ENCODE data around the gene PIGL.

The PIGL gene

DNA sequence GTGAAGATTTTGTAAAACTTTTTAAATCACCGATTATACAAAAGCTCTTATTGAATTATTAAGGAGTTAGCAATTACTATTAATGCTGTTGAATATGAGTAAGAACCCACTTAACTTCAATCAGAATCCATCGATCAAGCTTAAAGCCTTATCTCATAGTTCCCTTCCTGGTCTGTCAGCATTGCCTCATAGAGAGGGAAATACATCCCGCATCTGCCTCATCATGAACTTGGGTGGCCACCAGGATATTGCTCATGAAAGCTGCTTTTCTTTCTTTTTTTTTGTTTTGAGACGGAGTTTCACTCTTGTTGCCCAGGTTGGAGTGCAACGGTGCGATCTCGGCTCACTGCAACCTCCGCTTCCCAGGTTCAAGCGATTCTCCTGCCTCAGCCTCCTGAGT is 66.7 kb downstream of the PIGL start:
- H3K4me3 ChIP-seq (ENCODE audit: low read depth, low read length) = no peak overlapping the region
- TF ChIP-seq, protein P1, sequence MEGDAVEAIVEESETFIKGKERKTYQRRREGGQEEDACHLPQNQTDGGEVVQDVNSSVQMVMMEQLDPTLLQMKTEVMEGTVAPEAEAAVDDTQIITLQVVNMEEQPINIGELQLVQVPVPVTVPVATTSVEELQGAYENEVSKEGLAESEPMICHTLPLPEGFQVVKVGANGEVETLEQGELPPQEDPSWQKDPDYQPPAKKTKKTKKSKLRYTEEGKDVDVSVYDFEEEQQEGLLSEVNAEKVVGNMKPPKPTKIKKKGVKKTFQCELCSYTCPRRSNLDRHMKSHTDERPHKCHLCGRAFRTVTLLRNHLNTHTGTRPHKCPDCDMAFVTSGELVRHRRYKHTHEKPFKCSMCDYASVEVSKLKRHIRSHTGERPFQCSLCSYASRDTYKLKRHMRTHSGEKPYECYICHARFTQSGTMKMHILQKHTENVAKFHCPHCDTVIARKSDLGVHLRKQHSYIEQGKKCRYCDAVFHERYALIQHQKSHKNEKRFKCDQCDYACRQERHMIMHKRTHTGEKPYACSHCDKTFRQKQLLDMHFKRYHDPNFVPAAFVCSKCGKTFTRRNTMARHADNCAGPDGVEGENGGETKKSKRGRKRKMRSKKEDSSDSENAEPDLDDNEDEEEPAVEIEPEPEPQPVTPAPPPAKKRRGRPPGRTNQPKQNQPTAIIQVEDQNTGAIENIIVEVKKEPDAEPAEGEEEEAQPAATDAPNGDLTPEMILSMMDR (IDR thresholded peaks at IDR 0.05; ENCODE audit: low read depth, low read length) = no peak
- no peak overlapping the region for H3K27ac ChIP-seq
- DNase-seq = no peak
- H3K36me3 ChIP-seq = peaks cover 2% of the 10 kb centered on the region; the same call in 1 of the 2 replicates
- no peaks in the 10 kb centered on the region for H3K9me3 ChIP-seq (ENCODE audit: severe bottlenecking)
- H3K27me3 ChIP-seq (ENCODE audit: insufficient read depth, low read depth, severe bottlenecking) = no peaks in the 10 kb centered on the region

- H3K4me3 ChIP-seq (ENCODE audit: low read depth, low read length) = no peak overlapping the region
- peak; percentile 11 for DNase-seq
Observed at GRCh38 chr17:16285646-16286008, 68.6 kb downstream of the PIGL start.

GRCh38 chr17:16286009-16286946 is 69.3 kb downstream of the PIGL start:
- DNase-seq = no peak
- Histone ChIP-seq H3K36me3 (no peaks in the 10 kb centered on the region; the same call in 1 of the 2 replicates), H3K4me3 (ENCODE audit: low read depth, low read length) (no peak overlapping the region), H3K27me3 (ENCODE audit: insufficient read depth, low read depth, severe bottlenecking) (no peaks in the 10 kb centered on the region), H3K27ac (no peak overlapping the region), H3K9me3 (ENCODE audit: severe bottlenecking) (no peaks in the 10 kb centered on the region)
- TF ChIP-seq, protein P1 (IDR thresholded peaks at IDR 0.05; ENCODE audit: low read depth, low read length) = no peak

More at GRCh38 chr17:16285646-16286008, 68.6 kb downstream of the PIGL start:
- Histone ChIP-seq H3K36me3 (no peaks in the 10 kb centered on the region; the same call in 1 of the 2 replicates), H3K9me3 (ENCODE audit: severe bottlenecking) (no peaks in the 10 kb centered on the region), H3K27me3 (ENCODE audit: insufficient read depth, low read depth, severe bottlenecking) (no peaks in the 10 kb centered on the region), H3K27ac (no peak overlapping the region)
- TF ChIP-seq, protein P1 (IDR thresholded peaks at IDR 0.05; ENCODE audit: low read depth, low read length) = peak; percentile 44

GRCh38 chr17:16286947-16287562 is 70.0 kb downstream of the PIGL start:
- H3K27me3 ChIP-seq (ENCODE audit: insufficient read depth, low read depth, severe bottlenecking) = no peaks in the 10 kb centered on the region
- H3K4me3 ChIP-seq (ENCODE audit: low read depth, low read length) = no peak overlapping the region
- DNase-seq = no peak
- TF ChIP-seq, protein P1 (IDR thresholded peaks at IDR 0.05; ENCODE audit: low read depth, low read length) = 0 out of 2 replicates have a peak, but pooled peaks have one; percentile 11
- H3K36me3 ChIP-seq = no peaks in the 10 kb centered on the region; the same call in 1 of the 2 replicates
- no peaks in the 10 kb centered on the region for H3K9me3 ChIP-seq (ENCODE audit: severe bottlenecking)
- no peak overlapping the region for H3K27ac ChIP-seq

GRCh38 chr17:16287563-16288027 is 70.6 kb downstream of the PIGL start:
- H3K9me3 ChIP-seq (ENCODE audit: severe bottlenecking) = no peaks in the 10 kb centered on the region
- H3K27me3 ChIP-seq (ENCODE audit: insufficient read depth, low read depth, severe bottlenecking) = no peaks in the 10 kb centered on the region
- no peaks in the 10 kb centered on the region; the same call in 1 of the 2 replicates for H3K36me3 ChIP-seq
- no peak overlapping the region for H3K4me3 ChIP-seq (ENCODE audit: low read depth, low read length)
- DNase-seq = no peak
- TF ChIP-seq, protein P1 (IDR thresholded peaks at IDR 0.05; ENCODE audit: low read depth, low read length) = no peak
- H3K27ac ChIP-seq = no peak overlapping the region
